Suppressor macrophage treated with lipopolysaccharide for 4 hours (primary cell): ENCODE results near the gene DYNLT2B.
"Not testable (repeated sequence)": the region's sequence is repeated elsewhere in the genome, so short reads cannot be mapped to it uniquely, and the experiment has no call there.

ENCODE experiments used
- DNase-seq: peaks from one replicate; pipeline ENCODE4 v3.0.0-alpha.2; 2020

Gene DYNLT2B

DNA sequence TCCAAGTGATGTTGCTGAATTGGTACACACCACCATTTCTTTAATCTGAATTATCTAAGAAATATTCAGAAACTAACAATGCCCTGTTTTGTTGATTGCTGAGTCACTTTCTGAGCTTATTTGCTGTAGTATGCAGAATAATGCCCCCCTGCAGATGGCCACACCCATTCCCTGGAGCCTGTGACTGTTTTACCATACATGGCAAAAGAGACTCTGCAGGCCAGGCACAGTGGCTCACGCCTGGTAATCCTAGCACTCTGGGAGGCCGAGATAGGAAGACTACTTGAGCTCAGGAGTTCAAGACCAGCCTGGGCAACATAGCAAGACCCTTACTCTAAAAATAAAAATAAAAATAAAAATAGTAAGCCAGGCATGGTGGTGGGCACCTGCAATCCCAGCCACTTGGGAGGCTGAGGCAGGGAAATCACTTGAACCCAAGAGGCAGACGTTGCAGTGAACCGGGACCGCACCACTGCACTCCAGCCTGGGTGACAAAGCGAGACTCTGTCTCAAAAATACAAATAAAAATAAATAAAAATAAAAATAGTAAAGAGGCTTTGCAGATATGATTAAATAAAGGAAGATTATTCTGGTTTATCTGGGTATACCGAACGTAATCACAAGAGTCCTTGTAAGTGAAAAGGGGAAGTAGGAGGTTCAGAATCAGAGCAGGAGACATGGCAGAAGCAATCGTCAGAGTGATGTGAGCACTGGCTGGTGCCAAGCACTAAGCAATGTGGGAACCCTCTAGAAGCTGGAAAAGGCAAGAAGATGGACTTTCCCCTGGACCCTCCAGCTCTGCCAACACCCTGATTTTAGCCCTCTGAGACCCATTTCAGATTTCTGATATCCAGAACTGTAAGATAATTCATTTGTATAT lies 49.5 kb downstream of the DYNLT2B start:
- DNase-seq, result peak; percentile 74

DNA sequence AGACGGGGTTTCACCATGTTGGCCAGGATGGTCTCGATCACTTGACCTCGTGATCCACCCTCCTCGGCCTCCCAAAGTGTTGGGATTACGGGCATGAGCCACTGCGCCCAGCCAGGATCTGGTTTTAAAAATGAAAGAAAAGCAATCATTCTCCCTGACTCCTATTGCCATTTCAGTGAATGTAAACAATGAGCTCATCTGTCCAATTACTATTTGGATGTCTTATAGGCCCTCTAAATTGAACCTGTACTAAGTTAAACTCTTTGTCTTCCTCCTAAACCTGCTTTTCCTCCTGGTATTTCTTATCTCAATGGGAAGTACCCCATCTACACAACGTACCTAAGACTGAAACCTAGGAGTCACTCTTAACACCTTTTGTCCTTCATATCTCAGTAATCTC lies 54.2 kb downstream of the DYNLT2B start:
- DNase-seq, result no peak

DNA sequence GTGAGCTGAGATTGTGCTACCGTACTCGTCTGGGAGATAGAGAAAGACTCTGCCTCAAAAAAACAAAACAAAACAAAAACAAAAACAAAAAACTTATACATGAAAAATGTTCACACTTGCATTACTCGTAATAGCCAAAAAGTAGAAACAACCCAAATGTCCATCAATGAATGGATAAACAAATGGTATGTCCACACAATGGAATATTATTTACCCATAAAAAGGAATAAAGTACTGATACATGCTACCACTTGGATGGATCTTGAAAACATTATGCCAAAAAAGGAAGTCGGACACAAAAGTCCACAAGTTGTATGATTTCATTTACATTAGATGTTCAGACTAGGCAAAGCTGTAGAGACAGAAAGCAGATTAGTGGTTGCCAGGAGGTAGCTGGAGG lies 57.3 kb downstream of the DYNLT2B start:
- no peak for DNase-seq

DNA sequence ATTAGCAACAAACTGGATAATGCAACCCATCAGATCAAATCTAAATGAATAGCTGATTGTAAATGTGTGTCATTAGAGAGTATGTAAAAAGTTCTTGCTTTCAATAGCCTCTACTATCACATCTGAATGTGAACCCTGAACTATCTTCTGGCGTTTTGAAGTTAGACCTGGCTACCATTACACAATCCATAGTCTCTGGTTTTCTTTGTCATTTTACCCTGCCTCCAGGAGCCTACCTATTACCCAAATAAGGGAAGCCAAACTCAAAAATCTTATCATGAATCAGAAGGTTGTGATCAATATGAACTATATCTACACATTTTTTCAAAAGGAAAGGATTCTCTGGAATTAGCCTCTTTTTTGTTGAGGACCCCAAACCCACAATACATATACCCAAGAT lies 62.3 kb downstream of the DYNLT2B start:
- DNase-seq, result no peak

DNA sequence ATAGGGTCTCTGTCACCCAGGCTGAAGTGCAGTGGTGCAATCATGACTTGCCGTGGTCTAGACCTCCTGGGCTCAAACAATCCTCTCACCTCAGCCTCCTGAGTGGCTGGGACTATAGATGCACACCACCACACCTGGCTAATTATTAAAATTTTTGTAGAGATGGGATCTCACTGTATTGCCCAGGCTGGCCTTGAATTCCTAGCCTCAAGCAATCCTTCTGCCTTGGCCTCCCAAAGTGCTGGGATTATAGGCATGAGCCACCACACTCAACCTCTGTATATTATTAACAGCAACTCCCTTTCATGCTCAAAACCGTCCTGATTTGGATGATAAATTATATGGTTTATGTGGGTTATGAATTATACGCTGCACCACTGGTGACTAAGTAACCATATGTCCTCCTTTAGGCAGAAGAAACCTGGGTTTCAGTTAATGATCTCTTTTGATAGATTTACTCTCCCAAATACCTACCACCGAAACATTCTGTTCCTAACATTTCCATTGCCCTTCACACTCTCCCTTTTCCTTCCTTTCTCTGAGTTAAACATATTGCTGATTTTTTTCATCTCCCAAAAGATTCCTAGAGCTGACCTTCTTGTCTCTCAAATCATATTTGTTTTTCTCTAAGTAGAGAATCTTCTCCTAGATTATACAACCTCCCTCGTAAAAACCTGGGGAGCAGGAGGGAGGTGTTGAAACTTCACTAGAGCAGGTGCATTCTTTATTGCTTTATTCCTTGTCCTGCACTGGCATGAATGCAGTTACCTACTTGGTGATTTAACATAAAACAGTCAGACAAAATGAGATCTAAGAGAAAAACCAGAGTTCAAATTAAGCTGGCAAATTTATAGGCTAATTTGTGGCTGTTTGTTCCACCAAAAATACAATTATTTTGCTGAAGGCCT lies 63.4 kb downstream of the DYNLT2B start:
- no peak for DNase-seq

DNA sequence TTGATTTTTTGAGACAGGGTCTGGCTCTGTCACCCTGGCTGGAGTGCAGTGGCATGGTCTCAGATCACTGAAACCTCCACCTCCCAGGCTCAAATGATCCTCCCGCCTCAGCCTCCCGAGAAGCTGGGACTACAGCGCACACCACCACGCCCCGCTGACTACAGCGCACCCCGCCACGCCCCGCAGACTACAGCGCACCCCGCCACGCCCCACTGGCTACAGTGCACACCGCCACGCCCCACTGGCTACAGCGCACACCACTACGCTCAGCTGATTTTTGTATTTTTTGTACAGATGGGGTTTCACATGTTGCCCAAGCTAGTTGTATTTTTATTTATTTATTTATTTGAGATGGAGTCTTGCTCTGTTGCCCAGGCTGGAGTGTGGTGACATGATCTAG lies 66.1 kb downstream of the DYNLT2B start:
- no peak for DNase-seq

DNA sequence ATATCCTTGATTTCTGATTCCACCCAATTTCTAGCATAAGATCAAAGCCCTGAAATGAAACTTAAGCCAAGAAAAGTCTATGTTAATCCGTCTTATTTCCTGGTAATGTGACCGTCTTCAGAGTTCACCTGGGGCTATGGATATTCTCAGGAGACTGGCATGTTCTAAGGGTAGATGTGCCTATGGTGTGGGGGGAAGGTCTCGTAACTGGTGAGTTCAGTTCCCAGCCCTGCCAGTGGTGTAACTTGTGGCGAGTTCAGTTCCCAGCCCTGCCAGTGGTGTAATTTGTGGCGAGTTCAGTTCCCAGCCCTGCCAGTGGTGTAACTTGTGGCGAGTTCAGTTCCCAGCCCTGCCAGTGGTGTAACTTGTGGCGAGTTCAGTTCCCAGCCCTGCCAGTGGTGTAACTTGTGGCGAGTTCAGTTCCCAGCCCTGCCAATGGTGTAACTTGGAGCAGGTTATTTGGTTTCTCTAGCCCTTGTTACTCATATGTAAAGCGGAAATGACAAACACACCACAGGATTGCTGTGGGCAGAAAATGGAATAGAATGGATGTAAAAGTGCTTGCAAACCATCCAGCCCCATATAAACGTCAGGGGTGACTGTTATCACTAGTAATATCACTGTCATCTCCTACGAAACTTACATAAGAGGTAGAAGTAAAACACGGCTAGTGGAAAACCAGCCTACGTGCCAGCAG lies 71.3 kb downstream of the DYNLT2B start:
- peak; percentile 65 for DNase-seq

DNA sequence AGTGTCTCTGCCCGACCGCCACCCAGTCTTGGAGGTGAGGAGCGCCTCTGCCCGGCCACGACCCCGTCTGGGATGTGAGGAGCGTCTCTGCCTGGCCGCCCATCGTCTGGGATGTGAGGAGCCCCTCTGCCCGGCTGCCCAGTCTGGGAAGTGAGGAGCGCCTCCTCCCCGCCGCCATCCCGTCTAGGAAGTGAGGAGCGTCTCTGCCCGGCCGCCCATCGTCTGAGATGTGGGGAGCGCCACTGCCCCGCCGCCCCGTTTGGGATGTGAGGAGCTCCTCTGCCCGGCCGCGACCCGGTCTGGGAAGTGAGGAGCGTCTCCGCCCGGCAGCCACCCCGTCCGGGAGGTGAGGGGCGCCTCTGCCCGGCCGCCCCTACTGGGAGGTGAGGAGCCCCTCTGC lies 73.9 kb downstream of the DYNLT2B start:
- not testable (repeated sequence) for DNase-seq

DNA sequence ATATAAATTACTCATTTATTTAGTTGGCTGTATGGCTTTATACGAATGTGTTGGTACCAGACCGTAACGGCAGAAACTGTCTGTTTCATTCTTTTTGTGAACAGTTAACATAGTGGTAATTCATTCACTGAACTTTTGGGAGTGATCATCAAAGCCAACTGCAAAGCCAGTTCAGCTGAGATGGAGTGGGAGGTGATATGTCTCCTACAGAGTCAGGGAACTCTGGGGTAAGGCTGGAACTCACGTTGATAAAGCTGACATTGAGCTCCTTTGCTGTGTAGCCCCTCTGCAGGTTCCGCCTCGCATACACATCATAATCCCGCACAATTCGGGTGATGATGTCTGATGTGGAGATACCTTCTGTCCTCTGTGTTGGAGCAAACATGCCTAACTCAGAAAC lies 76.3 kb downstream of the DYNLT2B start:
- no peak for DNase-seq
